Mammary epithelial cell (primary cell): ENCODE results near the gene NHLH1.

Experiments used
- CTCF ChIP-seq, 2 donors: IDR thresholded peaks in 1 of 2; conservative IDR thresholded peaks in 1 of 2; 2 replicates each; pipeline ENCODE4 v1.5.1; 2011 to 2012; ENCODE audit warnings: inconsistent platforms in 2 of 2, low read length in 2 of 2, mild to moderate bottlenecking in 2 of 2, control low read depth in 1 of 2, low read depth in 1 of 2; ENCODE audit not compliant: insufficient read depth in 1 of 2; ENCODE audit errors: extremely low read depth in 1 of 2
- EZH2 ChIP-seq: IDR thresholded peaks from 2 replicates; pipeline ENCODE4 v1.6.1; 2012; ENCODE audit warnings: low read length, inconsistent platforms, borderline replicate concordance

GRCh38 chr1:160415696-160416290, 48.9 kb downstream of the NHLH1 start:
- TF ChIP-seq CTCF (conservative IDR thresholded peaks at IDR 0.05 in 1 of 2, IDR thresholded peaks at IDR 0.05 in 1 of 2; ENCODE audit: extremely low read depth in 1 of 2, insufficient read depth in 1 of 2, low read depth in 1 of 2, low read length in 2 of 2) (no peak), EZH2 (no peak)
